SU-DHL-6 (cell line): ENCODE data around the gene TREML2.

Source experiments
- EZH2phosphoT487 ChIP-seq: fragments of 200-600 bp; sonication (generic), shearing (Covaris generic); conservative IDR thresholded peaks from 2 replicates; pipeline ENCODE4 v1.6.1; 2018; ENCODE audit warnings: mild to moderate bottlenecking, antibody characterized with exemption, low read length, moderate library complexity, mixed read lengths
- TF ChIP-seq, protein P1 (sequence below): fragments of 200-600 bp; sonication (generic); IDR thresholded peaks from one replicate; pipeline ENCODE4 v1.5.1; 2017; ENCODE audit warnings: antibody characterized with exemption, mild to moderate bottlenecking, low read length, moderate library complexity; ENCODE audit not compliant: insufficient read depth, poor library complexity, severe bottlenecking

DNA sequence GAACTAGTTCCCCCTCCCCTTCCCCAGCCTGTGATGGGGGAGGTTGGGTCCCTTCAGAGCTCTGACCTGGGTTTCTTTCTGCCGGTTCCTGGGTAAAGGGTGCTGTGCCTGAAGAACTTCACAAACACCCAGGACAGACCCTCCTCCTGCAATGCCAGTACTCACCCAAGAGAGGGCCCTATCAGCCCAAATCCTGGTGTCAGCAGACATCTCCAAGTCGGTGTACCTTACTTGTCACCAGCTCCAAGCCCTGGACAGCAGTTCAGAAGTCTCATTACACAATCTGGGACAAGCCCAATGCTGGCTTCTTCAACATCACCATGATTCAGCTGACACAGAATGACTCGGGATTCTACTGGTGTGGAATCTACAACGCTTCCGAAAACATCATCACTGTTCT lies 27.7 kb upstream of the TREML2 start:
- TF ChIP-seq, protein P1, sequence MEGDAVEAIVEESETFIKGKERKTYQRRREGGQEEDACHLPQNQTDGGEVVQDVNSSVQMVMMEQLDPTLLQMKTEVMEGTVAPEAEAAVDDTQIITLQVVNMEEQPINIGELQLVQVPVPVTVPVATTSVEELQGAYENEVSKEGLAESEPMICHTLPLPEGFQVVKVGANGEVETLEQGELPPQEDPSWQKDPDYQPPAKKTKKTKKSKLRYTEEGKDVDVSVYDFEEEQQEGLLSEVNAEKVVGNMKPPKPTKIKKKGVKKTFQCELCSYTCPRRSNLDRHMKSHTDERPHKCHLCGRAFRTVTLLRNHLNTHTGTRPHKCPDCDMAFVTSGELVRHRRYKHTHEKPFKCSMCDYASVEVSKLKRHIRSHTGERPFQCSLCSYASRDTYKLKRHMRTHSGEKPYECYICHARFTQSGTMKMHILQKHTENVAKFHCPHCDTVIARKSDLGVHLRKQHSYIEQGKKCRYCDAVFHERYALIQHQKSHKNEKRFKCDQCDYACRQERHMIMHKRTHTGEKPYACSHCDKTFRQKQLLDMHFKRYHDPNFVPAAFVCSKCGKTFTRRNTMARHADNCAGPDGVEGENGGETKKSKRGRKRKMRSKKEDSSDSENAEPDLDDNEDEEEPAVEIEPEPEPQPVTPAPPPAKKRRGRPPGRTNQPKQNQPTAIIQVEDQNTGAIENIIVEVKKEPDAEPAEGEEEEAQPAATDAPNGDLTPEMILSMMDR = no peak
- no peak for TF ChIP-seq EZH2phosphoT487
